HG03045 (cell line): ENCODE data around the gene SPRR5.

Experiments
- ATAC-seq: cut with Tn5 transposase; IDR thresholded peaks from one replicate; pipeline ENCODE4 v1.9.1; 2021; ENCODE audit warnings: mild to moderate bottlenecking, moderate library complexity; ENCODE audit not compliant: unreplicated experiment

SPRR5 gene

GRCh38 chr1:152981146-152981871, 34.3 kb downstream of the SPRR5 start:
- no peak for ATAC-seq

GRCh38 chr1:152982076-152982475, 35.1 kb downstream of the SPRR5 start:
- no peak for ATAC-seq

- no peak for ATAC-seq
Observed at GRCh38 chr1:152983234-152983633, 36.2 kb downstream of the SPRR5 start.

DNA sequence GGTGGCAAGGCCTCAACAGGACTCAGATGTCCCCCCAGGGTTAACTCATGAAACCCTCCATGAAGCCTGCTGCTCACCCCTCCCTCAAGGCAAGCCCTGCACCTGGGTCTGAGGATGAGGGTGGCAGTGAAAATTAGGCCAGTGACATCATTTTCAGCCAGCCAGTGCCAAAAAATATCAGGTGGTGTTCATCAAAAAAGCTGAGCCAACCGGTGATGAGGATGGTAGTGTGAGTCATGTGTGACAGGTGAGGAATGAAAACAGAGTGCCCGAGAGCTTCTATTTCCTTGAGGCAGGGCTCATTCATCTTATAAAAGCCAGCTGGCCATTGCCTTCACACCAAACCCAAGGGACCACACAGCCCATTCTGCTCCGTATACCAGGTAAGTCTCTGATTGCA, 36.7 kb downstream of the SPRR5 start, which contains the start of gene SPRR1A:
SPRR1A (plus strand) TSS at position 339 of the 400 bp plus-strand sequence. CDS start 1,150 bp downstream, outside the sequence.
- no peak for ATAC-seq

- ATAC-seq = no peak
Observed at GRCh38 chr1:152986578-152986977, 39.6 kb downstream of the SPRR5 start.

DNA sequence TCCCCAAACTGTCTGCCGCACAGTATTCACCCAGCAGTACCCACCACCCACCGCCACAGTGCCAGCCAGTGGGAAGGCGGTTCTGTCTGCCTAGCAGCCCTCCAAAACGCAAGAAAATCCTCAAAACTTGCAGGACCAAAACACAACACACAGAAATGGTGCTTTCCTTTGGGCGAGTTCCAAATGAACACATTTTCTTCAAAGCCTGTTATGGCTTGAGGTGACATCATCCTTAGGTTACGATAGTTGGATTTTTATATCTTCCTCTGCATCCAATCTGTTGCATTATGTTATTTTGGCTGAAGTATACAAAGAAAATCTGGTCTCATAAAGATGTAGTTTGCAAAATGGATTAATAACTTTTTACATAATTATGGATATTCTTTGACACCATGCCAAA, 46.2 kb downstream of the SPRR5 start:
- no peak for ATAC-seq

- no peak for ATAC-seq
Observed at GRCh38 chr1:152995842-152996241, 48.8 kb downstream of the SPRR5 start.

- ATAC-seq = no peak
Observed at GRCh38 chr1:152996633-152997400, 49.8 kb downstream of the SPRR5 start.

GRCh38 chr1:152997901-152998300, 50.9 kb downstream of the SPRR5 start:
- no peak for ATAC-seq

DNA sequence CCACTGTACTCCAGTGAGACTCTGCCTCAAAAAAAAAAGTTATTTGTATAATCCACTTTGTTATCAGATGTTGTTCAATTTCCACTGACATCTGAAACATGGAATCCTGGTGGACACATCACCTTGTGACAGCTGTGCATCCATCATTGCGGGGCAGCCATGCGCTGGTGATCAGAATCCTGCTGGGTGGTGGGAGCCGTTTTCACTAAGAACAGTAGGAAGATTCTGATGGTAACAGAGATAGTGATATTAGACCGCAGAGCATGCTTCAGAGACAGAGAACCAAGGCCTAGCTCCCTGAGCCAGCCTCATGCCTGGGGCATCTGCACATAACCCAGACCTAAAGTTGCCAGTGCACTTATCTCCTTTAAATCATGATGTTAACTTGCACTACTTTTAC, 51.5 kb downstream of the SPRR5 start:
- ATAC-seq = no peak
